Neural cell (in vitro differentiated cells): Measurements from ENCODE around the gene RAP1B. TPM values are rescaled to one million over a fixed set of nuclear protein-coding genes. Genes with fewer than 3 reads are reported as not detected.

Source experiments
- H2AFZ ChIP-seq: fragments of 200-600, 300-800 bp; sonication (generic), shearing (Covaris generic); 2 replicates; pipeline ENCODE4 v1.6.0; 2014; ENCODE audit warnings: low read depth, mild to moderate bottlenecking, antibody characterized with exemption, low read length, moderate library complexity
- H3F3A ChIP-seq: fragments of 200-600 bp; shearing (Covaris generic); 2 replicates; pipeline ENCODE4 v1.6.1; 2016; ENCODE audit warnings: mild to moderate bottlenecking, moderate library complexity, mixed read lengths, antibody characterized with exemption, low read length; ENCODE audit not compliant: insufficient read depth, poor library complexity, severe bottlenecking
- H3K27ac ChIP-seq: fragments of 200-600, 300-800 bp; sonication (generic), shearing (Covaris generic); 2 replicates; pipeline ENCODE4 v1.5.1; 2014; ENCODE audit warnings: mild to moderate bottlenecking, low read length, moderate library complexity
- H3K27me3 ChIP-seq: fragments of 300-800, 200-600 bp; sonication (generic), shearing (Covaris generic); 2 replicates; pipeline ENCODE4 v1.6.0; 2014; ENCODE audit warnings: mild to moderate bottlenecking, low read depth, low read length, moderate library complexity; ENCODE audit not compliant: insufficient read depth
- H3K36me3 ChIP-seq: fragments of 300-800, 200-600 bp; sonication (generic), shearing (Covaris generic); 2 replicates; pipeline ENCODE4 v1.5.1; 2014; ENCODE audit warnings: mild to moderate bottlenecking, antibody characterized with exemption, low read length, moderate library complexity; ENCODE audit not compliant: insufficient read depth
- H3K4me2 ChIP-seq: fragments of 300-800, 200-600 bp; sonication (generic), shearing (Covaris generic); 2 replicates; pipeline ENCODE4 v1.6.0; 2014; ENCODE audit warnings: mild to moderate bottlenecking, low read length
- H3K4me3 ChIP-seq: fragments of 300-800, 200-600 bp; sonication (generic), shearing (Covaris generic); 2 replicates; pipeline ENCODE4 v1.5.1; 2014; ENCODE audit warnings: mild to moderate bottlenecking, low read length, moderate library complexity
- H3K79me2 ChIP-seq: fragments of 200-600 bp; shearing (Covaris generic); replicated peaks from 2 replicates; pipeline ENCODE4 v1.6.0; 2014; ENCODE audit warnings: mild to moderate bottlenecking, low read length, moderate library complexity; ENCODE audit not compliant: insufficient read depth
- H3K9ac ChIP-seq: fragments of 300-800, 200-600 bp; sonication (generic), shearing (Covaris generic); 2 replicates; pipeline ENCODE4 v1.6.1; 2016; ENCODE audit warnings: mild to moderate bottlenecking, low read length, mixed read lengths
- H3K9me2 ChIP-seq: fragments of 200-600 bp; shearing (Covaris generic); 2 replicates; pipeline ENCODE4 v1.6.1; 2016; ENCODE audit warnings: mild to moderate bottlenecking, low read length, mixed read lengths; ENCODE audit not compliant: insufficient read depth
- H3K9me3 ChIP-seq: fragments of 200-600, 300-800 bp; sonication (generic), shearing (Covaris generic); 2 replicates; pipeline ENCODE4 v1.6.1; 2016; ENCODE audit warnings: mild to moderate bottlenecking, mixed run types, low read length, moderate library complexity, mixed read lengths
- H4K20me1 ChIP-seq: fragments of 200-600 bp; shearing (Covaris generic); 2 replicates; pipeline ENCODE4 v1.6.1; 2016; ENCODE audit warnings: mild to moderate bottlenecking, mixed run types; ENCODE audit not compliant: insufficient read depth
- CTCF ChIP-seq: fragments of 450-650 bp; IDR thresholded peaks from 2 replicates; pipeline ENCODE4 v1.5.1; 2014; ENCODE audit warnings: antibody characterized with exemption, mild to moderate bottlenecking, moderate library complexity; ENCODE audit not compliant: poor library complexity, severe bottlenecking
- EP300 ChIP-seq: fragments of 450-650 bp; conservative IDR thresholded peaks from 2 replicates; pipeline ENCODE4 v1.6.1; 2014; ENCODE audit warnings: antibody characterized with exemption, mild to moderate bottlenecking, moderate library complexity; ENCODE audit not compliant: poor library complexity, severe bottlenecking
- EZH2 ChIP-seq: fragments of 200-600, 300-800 bp; shearing (Covaris generic), sonication (generic); IDR thresholded peaks from 2 replicates; pipeline ENCODE4 v1.6.1; 2014; ENCODE audit warnings: antibody characterized with exemption, low read length, borderline replicate concordance, mild to moderate bottlenecking; ENCODE audit not compliant: insufficient read depth, poor library complexity, severe bottlenecking
- MXI1 ChIP-seq: fragments of 450-650 bp; conservative IDR thresholded peaks from 2 replicates; pipeline ENCODE4 v1.6.1; 2014; ENCODE audit warnings: antibody characterized with exemption, mild to moderate bottlenecking; ENCODE audit not compliant: poor library complexity, severe bottlenecking
- POLR2AphosphoS5 ChIP-seq: IDR thresholded peaks from 2 replicates; pipeline ENCODE4 v1.6.1; 2012
- RAD21 ChIP-seq: fragments of 450-650 bp; conservative IDR thresholded peaks from 2 replicates; pipeline ENCODE4 v1.6.1; 2014; ENCODE audit warnings: antibody characterized with exemption, mild to moderate bottlenecking, moderate library complexity
- REST ChIP-seq: IDR thresholded peaks from 2 replicates; pipeline ENCODE4 v1.6.1; 2012; ENCODE audit warnings: borderline replicate concordance
- SMC3 ChIP-seq: fragments of 450-650 bp; conservative IDR thresholded peaks from 2 replicates; pipeline ENCODE4 v1.6.1; 2014; ENCODE audit warnings: antibody characterized with exemption, mild to moderate bottlenecking, moderate library complexity; ENCODE audit not compliant: poor library complexity
- TAF1 ChIP-seq: IDR thresholded peaks from 2 replicates; pipeline ENCODE4 v1.6.1; 2012; ENCODE audit warnings: low read depth
- polyA plus RNA-seq: library from polyadenylated mRNA; depleted of rRNA; stranded (reverse); fragments of >200 nt; gene quantifications from 2 replicates; pipeline ENCODE4 v1.2.3, GENCODE V29; 2014

Gene RAP1B
- polyA plus RNA-seq, 1 donor from 2014 or later = 209 TPM

- no peak overlapping the region for H3K4me3 ChIP-seq
- no peaks in the 10 kb centered on the region for H3F3A ChIP-seq
- TF ChIP-seq CTCF (no peak), EP300 (no peak), RAD21 (no peak), POLR2AphosphoS5 (no peak), REST (no peak), SMC3 (no peak), MXI1 (no peak), TAF1 (no peak), EZH2 (no peak)
- H4K20me1 ChIP-seq = no peaks in the 10 kb centered on the region
- no peak overlapping the region for H2AFZ ChIP-seq
- H3K4me2 ChIP-seq = no peak overlapping the region
- no peak overlapping the region for H3K9ac ChIP-seq
- no peaks in the 10 kb centered on the region for H3K9me2 ChIP-seq
- peaks cover 21% of the 10 kb centered on the region for H3K79me2 ChIP-seq
- H3K36me3 ChIP-seq = no peaks in the 10 kb centered on the region
- no peaks in the 10 kb centered on the region for H3K9me3 ChIP-seq
- no peaks in the 10 kb centered on the region for H3K27me3 ChIP-seq
- H3K27ac ChIP-seq = no peak overlapping the region
Observed at GRCh38 chr12:68647507-68647906, 36.8 kb downstream of the RAP1B start.

- no peaks in the 10 kb centered on the region for H3K27me3 ChIP-seq
- no peaks in the 10 kb centered on the region for H3K9me2 ChIP-seq
- no peak overlapping the region for H3K27ac ChIP-seq
- H2AFZ ChIP-seq = no peak overlapping the region
- TF ChIP-seq CTCF (no peak), RAD21 (no peak), POLR2AphosphoS5 (no peak)
- peaks cover 19% of the 10 kb centered on the region for H3K79me2 ChIP-seq
- H4K20me1 ChIP-seq = no peaks in the 10 kb centered on the region
- no peaks in the 10 kb centered on the region for H3K36me3 ChIP-seq
- no peaks in the 10 kb centered on the region for H3K9me3 ChIP-seq
- no peak overlapping the region for H3K4me3 ChIP-seq
- H3K4me2 ChIP-seq = no peak overlapping the region
- H3F3A ChIP-seq = no peaks in the 10 kb centered on the region
- no peak overlapping the region for H3K9ac ChIP-seq
Observed at GRCh38 chr12:68648179-68648578, 37.5 kb downstream of the RAP1B start.
